ENCODE results near the gene ZNF564.

ZNF564 gene

DNA sequence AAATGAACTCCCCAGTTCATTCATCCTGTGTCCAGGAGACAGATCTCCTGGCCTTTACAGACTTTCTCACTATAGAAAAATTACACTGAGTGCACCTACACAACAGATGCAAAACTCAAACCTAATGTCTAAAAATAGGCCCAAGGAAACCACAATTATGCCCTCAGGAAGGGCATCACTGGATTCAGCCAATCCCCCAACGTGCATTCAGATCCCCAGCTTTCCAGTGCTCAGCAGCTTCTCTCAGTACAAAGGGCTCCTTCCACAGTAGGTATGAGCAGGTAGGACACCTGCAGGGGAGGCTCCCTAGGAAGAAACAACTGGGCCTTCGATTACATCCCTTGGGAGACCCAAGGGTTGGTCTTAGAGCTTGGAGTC, 68.8 kb downstream of the ZNF564 start:
- TF ChIP-seq SNAI2 (CRISPR knock-in tag; IDR thresholded peaks at IDR 0.05) (no peak), POU6F1 (CRISPR knock-in tag; IDR thresholded peaks at IDR 0.05; ENCODE audit: borderline replicate concordance, low read depth) (no peak), ZFP3 (CRISPR knock-in tag; IDR thresholded peaks at IDR 0.05) (no peak), ZNF565 (CRISPR knock-in tag; conservative IDR thresholded peaks at IDR 0.05; ENCODE audit: low read depth) (no peak), CSDC2 (CRISPR knock-in tag; IDR thresholded peaks at IDR 0.05) (no peak), GLIS3 (CRISPR knock-in tag; IDR thresholded peaks at IDR 0.05) (no peak), ZNF70 (CRISPR knock-in tag; IDR thresholded peaks at IDR 0.05) (no peak), ARNTL (CRISPR knock-in tag; IDR thresholded peaks at IDR 0.05; ENCODE audit: borderline replicate concordance, low read depth) (no peak), TSHZ2 (CRISPR knock-in tag; IDR thresholded peaks at IDR 0.05) (no peak), CREB5 (CRISPR knock-in tag; IDR thresholded peaks at IDR 0.05; ENCODE audit: low read depth) (no peak), ISL1 (CRISPR knock-in tag; IDR thresholded peaks at IDR 0.05) (no peak), ZFP30 (CRISPR knock-in tag; IDR thresholded peaks at IDR 0.05) (no peak), OSR1 (CRISPR knock-in tag; IDR thresholded peaks at IDR 0.05) (no peak)
- TF ChIP-seq, protein P1, sequence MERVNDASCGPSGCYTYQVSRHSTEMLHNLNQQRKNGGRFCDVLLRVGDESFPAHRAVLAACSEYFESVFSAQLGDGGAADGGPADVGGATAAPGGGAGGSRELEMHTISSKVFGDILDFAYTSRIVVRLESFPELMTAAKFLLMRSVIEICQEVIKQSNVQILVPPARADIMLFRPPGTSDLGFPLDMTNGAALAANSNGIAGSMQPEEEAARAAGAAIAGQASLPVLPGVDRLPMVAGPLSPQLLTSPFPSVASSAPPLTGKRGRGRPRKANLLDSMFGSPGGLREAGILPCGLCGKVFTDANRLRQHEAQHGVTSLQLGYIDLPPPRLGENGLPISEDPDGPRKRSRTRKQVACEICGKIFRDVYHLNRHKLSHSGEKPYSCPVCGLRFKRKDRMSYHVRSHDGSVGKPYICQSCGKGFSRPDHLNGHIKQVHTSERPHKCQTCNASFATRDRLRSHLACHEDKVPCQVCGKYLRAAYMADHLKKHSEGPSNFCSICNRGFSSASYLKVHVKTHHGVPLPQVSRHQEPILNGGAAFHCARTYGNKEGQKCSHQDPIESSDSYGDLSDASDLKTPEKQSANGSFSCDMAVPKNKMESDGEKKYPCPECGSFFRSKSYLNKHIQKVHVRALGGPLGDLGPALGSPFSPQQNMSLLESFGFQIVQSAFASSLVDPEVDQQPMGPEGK (CRISPR knock-in tag; IDR thresholded peaks at IDR 0.05; ENCODE audit: borderline replicate concordance): no peak
- ATAC-seq: no peak

DNA sequence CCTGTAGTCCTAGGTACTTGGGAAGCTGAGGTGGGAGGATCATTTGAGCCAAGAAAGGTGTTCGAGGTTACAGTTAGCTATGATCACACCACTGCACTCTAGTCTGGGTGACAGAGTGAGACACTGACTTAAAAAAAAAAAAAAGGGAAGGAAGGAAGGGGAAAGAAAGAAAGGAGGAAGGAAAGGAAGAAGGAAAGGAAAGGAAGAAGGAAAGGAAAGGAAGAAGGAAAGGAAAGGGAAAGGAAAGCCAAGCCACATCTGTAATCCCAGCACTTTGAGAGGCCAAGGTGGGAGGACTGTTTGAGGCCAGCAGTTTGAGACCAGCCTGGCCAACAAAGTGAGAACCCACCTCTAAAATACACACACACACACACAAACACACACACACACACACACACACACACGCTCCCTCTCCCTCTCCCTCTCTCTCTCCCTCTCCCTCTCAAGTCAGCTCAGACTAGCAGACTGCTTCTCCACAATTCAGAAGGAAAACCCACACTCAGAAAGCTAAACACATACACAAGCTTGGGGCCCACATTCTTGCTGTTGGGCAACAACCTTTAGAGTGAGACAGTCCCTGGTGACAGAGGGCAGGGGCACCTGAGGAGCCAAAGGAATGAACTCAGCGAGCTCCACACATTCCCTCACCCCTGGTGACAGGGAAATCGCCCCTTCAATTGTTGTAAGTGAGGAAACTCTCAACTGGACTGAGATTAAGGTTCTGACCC, 69.3 kb downstream of the ZNF564 start:
- TF ChIP-seq OSR1 (CRISPR knock-in tag; IDR thresholded peaks at IDR 0.05): no peak
- TF ChIP-seq ARNTL (CRISPR knock-in tag; IDR thresholded peaks at IDR 0.05; ENCODE audit: borderline replicate concordance, low read depth): no peak
- TF ChIP-seq, protein P1 (CRISPR knock-in tag; IDR thresholded peaks at IDR 0.05; ENCODE audit: borderline replicate concordance): no peak
- TF ChIP-seq CREB5 (CRISPR knock-in tag; IDR thresholded peaks at IDR 0.05; ENCODE audit: low read depth): no peak
- TF ChIP-seq ISL1 (CRISPR knock-in tag; IDR thresholded peaks at IDR 0.05): no peak
- TF ChIP-seq ZNF565 (CRISPR knock-in tag; conservative IDR thresholded peaks at IDR 0.05; ENCODE audit: low read depth): no peak
- TF ChIP-seq POU6F1 (CRISPR knock-in tag; IDR thresholded peaks at IDR 0.05; ENCODE audit: borderline replicate concordance, low read depth): no peak
- TF ChIP-seq ZNF8 (CRISPR knock-in tag; IDR thresholded peaks at IDR 0.05): no peak
- TF ChIP-seq RARB (CRISPR knock-in tag; IDR thresholded peaks at IDR 0.05): no peak
- TF ChIP-seq BACH2 (CRISPR knock-in tag; IDR thresholded peaks at IDR 0.05; ENCODE audit: borderline replicate concordance): no peak
- TF ChIP-seq ESRRG (CRISPR knock-in tag; IDR thresholded peaks at IDR 0.05): no peak
- no peak for TF ChIP-seq ZC3H10 (CRISPR knock-in tag; IDR thresholded peaks at IDR 0.05)
- no peak for TF ChIP-seq ZFP30 (CRISPR knock-in tag; IDR thresholded peaks at IDR 0.05)
- ATAC-seq: no peak
